GM12892 (cell line): ENCODE results near the gene FRMD5.

Experiments
- POLR2A ChIP-seq: IDR thresholded peaks from 2 replicates; pipeline ENCODE4 v1.6.1; 2011; ENCODE audit warnings: low read depth, low read length, control low read depth
- POLR2AphosphoS5 ChIP-seq: IDR thresholded peaks from 2 replicates; pipeline ENCODE4 v1.6.1; 2011; ENCODE audit warnings: low read depth, low read length, control low read depth
- TAF1 ChIP-seq: IDR thresholded peaks from 2 replicates; pipeline ENCODE4 v1.6.1; 2011; ENCODE audit warnings: low read depth, mild to moderate bottlenecking, control low read depth, low read length, borderline replicate concordance

DNA sequence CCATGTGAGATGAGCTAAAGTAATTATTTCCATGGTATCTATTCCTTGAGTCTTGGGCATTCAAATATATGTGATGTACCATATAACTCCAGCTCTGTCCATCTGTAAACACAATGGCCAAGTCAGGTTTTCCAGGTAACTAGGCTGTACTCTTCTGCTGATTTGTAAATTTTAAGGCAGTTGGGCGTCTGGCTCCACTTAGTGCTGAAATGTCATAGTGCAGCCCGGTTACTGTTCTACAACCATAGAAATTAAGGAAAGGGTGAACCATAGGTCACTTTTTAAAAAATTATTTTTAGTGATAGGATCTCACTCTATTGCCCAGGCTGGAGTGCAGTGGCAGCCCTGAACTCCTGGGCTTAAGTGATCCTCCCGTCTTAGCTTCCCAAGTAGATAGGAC is 48.8 kb upstream of the FRMD5 start:
- TF ChIP-seq POLR2A (no peak), POLR2AphosphoS5 (no peak), TAF1 (no peak)
